Lower lobe of right lung (tissue), 2 donors: ENCODE measurements around the gene CLPTM1L. TPM values are rescaled to one million over a fixed set of nuclear protein-coding genes. Genes with fewer than 3 reads are reported as not detected.

Source experiments
- ATAC-seq, 2 donors: fragments of 200-7000 bp; cut with Tn5 transposase; one replicate each; pipeline ENCODE4 v1.9.1; 2020 to 2022; ENCODE audit warnings: mild to moderate bottlenecking in 2 of 2, moderate library complexity in 2 of 2
- DNase-seq: peaks from one replicate; pipeline ENCODE4 v3.0.0-alpha.2; 2020
- H3K27ac ChIP-seq: fragments of 200-600 bp; one replicate; pipeline ENCODE4 v1.8.0; 2022
- H3K27me3 ChIP-seq: fragments of 200-600 bp; one replicate; pipeline ENCODE4 v1.8.0; 2022; ENCODE audit warnings: low read depth
- H3K36me3 ChIP-seq: fragments of 200-600 bp; one replicate; pipeline ENCODE4 v1.8.0; 2022; ENCODE audit warnings: mild to moderate bottlenecking
- H3K4me1 ChIP-seq: fragments of 200-600 bp; one replicate; pipeline ENCODE4 v1.8.0; 2022
- H3K4me3 ChIP-seq: fragments of 200-600 bp; one replicate; pipeline ENCODE4 v1.8.0; 2022; ENCODE audit warnings: mild to moderate bottlenecking
- H3K9me3 ChIP-seq: fragments of 200-600 bp; one replicate; pipeline ENCODE4 v1.8.0; 2022
- CTCF ChIP-seq: fragments of 200-600 bp; IDR thresholded peaks from one replicate; pipeline ENCODE4 v1.8.0; 2022; ENCODE audit warnings: antibody characterized with exemption, mild to moderate bottlenecking
- intact Hi-C: fragments of 100-400 bp; cut with DNase I; formaldehyde crosslinking; loops from one replicate; pipeline ENCODE4 v1.11.0; 2022
- total RNA-seq: library from RNA; stranded (reverse); fragmentation: NEBNext Ultra II Directional; extraction: Animal tissue kit (Norgen Biotek cat#: 25700); gene quantifications from one replicate; pipeline ENCODE4 v1.2.1, GENCODE V29; 2021
- donor health status: DM: no; HTN: yes; CAD: no; lungs with severe emphysema.

Gene CLPTM1L
- total RNA-seq, 1 donor from 2014 or later: 135 TPM

GRCh38 chr5:1357946-1358725 is 13.2 kb upstream of the CLPTM1L start:
- Histone ChIP-seq H3K4me1 (no peaks in the 10 kb centered on the region), H3K4me3 (no peak overlapping the region), H3K27me3 (peaks cover 52% of the 10 kb centered on the region), H3K27ac (no peak overlapping the region), H3K36me3 (no peaks in the 10 kb centered on the region), H3K9me3 (no peaks in the 10 kb centered on the region)
- TF ChIP-seq CTCF: no peak
- intact Hi-C loops: no loop called here
- DNase-seq (no peak), ATAC-seq (no peak)

- TF ChIP-seq CTCF: no peak
- DNase-seq: no peak
- intact Hi-C loops: no loop called here
- Histone ChIP-seq H3K27me3 (peaks cover 47% of the 10 kb centered on the region), H3K4me3 (no peak overlapping the region), H3K27ac (no peak overlapping the region), H3K36me3 (no peaks in the 10 kb centered on the region), H3K4me1 (no peaks in the 10 kb centered on the region), H3K9me3 (no peaks in the 10 kb centered on the region)
- ATAC-seq: no peak
Observed at GRCh38 chr5:1356873-1357787, 12.2 kb upstream of the CLPTM1L start.

- no peak for DNase-seq
- Histone ChIP-seq H3K36me3 (no peaks in the 10 kb centered on the region), H3K27me3 (peaks cover 27% of the 10 kb centered on the region), H3K27ac (no peak overlapping the region), H3K4me3 (no peak overlapping the region), H3K4me1 (no peaks in the 10 kb centered on the region), H3K9me3 (no peaks in the 10 kb centered on the region)
- ATAC-seq: no peak
- TF ChIP-seq CTCF: no peak
- intact Hi-C loops: no loop called here
Observed at GRCh38 chr5:1354576-1354975, 9.7 kb upstream of the CLPTM1L start.

GRCh38 chr5:1352231-1353219 is 7.6 kb upstream of the CLPTM1L start:
- Histone ChIP-seq H3K4me3 (no peak overlapping the region), H3K27me3 (peaks cover 8% of the 10 kb centered on the region), H3K9me3 (no peaks in the 10 kb centered on the region), H3K36me3 (no peaks in the 10 kb centered on the region), H3K27ac (no peak overlapping the region), H3K4me1 (no peaks in the 10 kb centered on the region)
- no peak for ATAC-seq
- intact Hi-C loops: no loop called here
- no peak for DNase-seq
- TF ChIP-seq CTCF: no peak

- ATAC-seq (no peak), DNase-seq (no peak)
- Histone ChIP-seq H3K27ac (no peak overlapping the region), H3K9me3 (no peaks in the 10 kb centered on the region), H3K36me3 (no peaks in the 10 kb centered on the region), H3K4me1 (peaks cover 3% of the 10 kb centered on the region), H3K27me3 (no peaks in the 10 kb centered on the region), H3K4me3 (no peak overlapping the region)
- intact Hi-C loops: no loop called here
- no peak for TF ChIP-seq CTCF
Observed at GRCh38 chr5:1351156-1351555, 6.3 kb upstream of the CLPTM1L start.
